Hepatocyte (in vitro differentiated cells): ENCODE results near the gene CHAT.

ENCODE experiments used
- EZH2 ChIP-seq: fragments of 200-600 bp; sonication (generic); IDR thresholded peaks from 2 replicates; pipeline ENCODE4 v1.6.1; 2016; ENCODE audit warnings: antibody characterized with exemption, mild to moderate bottlenecking, borderline replicate concordance
- TF ChIP-seq, protein P1 (sequence below): fragments of 200-600 bp; sonication (generic); IDR thresholded peaks from 2 replicates; pipeline ENCODE4 v1.5.1; 2016; ENCODE audit warnings: antibody characterized with exemption, mild to moderate bottlenecking; ENCODE audit not compliant: poor library complexity

DNA sequence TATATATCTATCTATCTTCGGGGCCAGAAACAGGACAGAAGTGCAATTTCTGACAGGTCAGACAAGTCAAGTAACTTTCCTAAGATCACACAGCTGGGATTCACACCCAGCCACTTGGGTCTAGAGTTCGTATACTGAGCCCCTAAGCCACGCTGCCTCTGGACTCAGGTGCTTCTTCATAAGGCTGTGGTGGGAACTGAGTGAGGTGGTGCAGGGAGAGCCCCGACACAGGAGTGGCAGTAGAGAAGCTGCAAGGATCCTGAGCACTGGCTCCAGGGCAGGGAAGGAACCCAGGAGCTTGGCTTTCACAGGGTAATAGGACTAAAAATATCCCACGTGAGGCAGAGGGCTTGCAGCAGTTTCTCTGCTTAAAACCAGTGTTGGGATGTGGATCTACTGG lies 99.4 kb downstream of the CHAT start:
- TF ChIP-seq, protein P1, sequence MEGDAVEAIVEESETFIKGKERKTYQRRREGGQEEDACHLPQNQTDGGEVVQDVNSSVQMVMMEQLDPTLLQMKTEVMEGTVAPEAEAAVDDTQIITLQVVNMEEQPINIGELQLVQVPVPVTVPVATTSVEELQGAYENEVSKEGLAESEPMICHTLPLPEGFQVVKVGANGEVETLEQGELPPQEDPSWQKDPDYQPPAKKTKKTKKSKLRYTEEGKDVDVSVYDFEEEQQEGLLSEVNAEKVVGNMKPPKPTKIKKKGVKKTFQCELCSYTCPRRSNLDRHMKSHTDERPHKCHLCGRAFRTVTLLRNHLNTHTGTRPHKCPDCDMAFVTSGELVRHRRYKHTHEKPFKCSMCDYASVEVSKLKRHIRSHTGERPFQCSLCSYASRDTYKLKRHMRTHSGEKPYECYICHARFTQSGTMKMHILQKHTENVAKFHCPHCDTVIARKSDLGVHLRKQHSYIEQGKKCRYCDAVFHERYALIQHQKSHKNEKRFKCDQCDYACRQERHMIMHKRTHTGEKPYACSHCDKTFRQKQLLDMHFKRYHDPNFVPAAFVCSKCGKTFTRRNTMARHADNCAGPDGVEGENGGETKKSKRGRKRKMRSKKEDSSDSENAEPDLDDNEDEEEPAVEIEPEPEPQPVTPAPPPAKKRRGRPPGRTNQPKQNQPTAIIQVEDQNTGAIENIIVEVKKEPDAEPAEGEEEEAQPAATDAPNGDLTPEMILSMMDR: no peak
- no peak for TF ChIP-seq EZH2
